Tibial artery (tissue), 4 donors: Measurements from ENCODE around the gene WDR59.
A peak's percentile ranks its signal among the peaks of the same experiment; 100 is the strongest.

Source experiments
- DNase-seq, 2 donors: peaks; one replicate each; pipeline ENCODE4 v3.0.0-alpha.2; 2019
- H3K27ac ChIP-seq, 2 donors: fragments of 200-600 bp; sonication (generic) in 1 of 2; 1 replicate in 1 of 2; 2 replicates in 1 of 2; pipeline ENCODE4 v1.5.1; 2018 to 2019; ENCODE audit warnings: mild to moderate bottlenecking in 1 of 2
- H3K27me3 ChIP-seq, 2 donors: fragments of 200-600 bp; sonication (generic) in 1 of 2; one replicate each; pipeline versions ENCODE4 v1.5.1 to v1.6.0; 2016 to 2019
- H3K36me3 ChIP-seq, 3 donors: fragments of 200-600 bp; sonication (generic) in 2 of 3; one replicate each; pipeline ENCODE4 v1.5.1; 2016 to 2019; ENCODE audit warnings: mild to moderate bottlenecking in 2 of 3
- H3K4me1 ChIP-seq, 4 donors: fragments of 200-600 bp; sonication (generic) in 2 of 4; 1 replicate in 3 of 4; 2 replicates in 1 of 4; pipeline ENCODE4 v1.5.1; 2016 to 2019
- H3K4me3 ChIP-seq, 2 donors: fragments of 200-600 bp; sonication (generic) in 1 of 2; 1 replicate in 1 of 2; 2 replicates in 1 of 2; pipeline ENCODE4 v1.5.1; 2018 to 2019; ENCODE audit warnings: mild to moderate bottlenecking in 2 of 2
- H3K9me3 ChIP-seq, 3 donors: fragments of 200-600 bp; sonication (generic) in 1 of 3; one replicate each; pipeline ENCODE4 v1.5.1; 2016 to 2019
- CTCF ChIP-seq, 2 experiments: fragments of 200-600 bp in 1 of 2; fragments of 450-650 bp in 1 of 2; IDR thresholded peaks; one replicate each; pipeline ENCODE4 v1.5.1; 2017 to 2019; ENCODE audit warnings: antibody characterized with exemption in 2 of 2, mild to moderate bottlenecking in 1 of 2, moderate library complexity in 1 of 2
- intact Hi-C: fragments of 100-400 bp; cut with DNase I; formaldehyde crosslinking; loops from one replicate; pipeline ENCODE4 v1.15.0; 2023; ENCODE audit warnings: low total_unique reads

The WDR59 gene, protein sequence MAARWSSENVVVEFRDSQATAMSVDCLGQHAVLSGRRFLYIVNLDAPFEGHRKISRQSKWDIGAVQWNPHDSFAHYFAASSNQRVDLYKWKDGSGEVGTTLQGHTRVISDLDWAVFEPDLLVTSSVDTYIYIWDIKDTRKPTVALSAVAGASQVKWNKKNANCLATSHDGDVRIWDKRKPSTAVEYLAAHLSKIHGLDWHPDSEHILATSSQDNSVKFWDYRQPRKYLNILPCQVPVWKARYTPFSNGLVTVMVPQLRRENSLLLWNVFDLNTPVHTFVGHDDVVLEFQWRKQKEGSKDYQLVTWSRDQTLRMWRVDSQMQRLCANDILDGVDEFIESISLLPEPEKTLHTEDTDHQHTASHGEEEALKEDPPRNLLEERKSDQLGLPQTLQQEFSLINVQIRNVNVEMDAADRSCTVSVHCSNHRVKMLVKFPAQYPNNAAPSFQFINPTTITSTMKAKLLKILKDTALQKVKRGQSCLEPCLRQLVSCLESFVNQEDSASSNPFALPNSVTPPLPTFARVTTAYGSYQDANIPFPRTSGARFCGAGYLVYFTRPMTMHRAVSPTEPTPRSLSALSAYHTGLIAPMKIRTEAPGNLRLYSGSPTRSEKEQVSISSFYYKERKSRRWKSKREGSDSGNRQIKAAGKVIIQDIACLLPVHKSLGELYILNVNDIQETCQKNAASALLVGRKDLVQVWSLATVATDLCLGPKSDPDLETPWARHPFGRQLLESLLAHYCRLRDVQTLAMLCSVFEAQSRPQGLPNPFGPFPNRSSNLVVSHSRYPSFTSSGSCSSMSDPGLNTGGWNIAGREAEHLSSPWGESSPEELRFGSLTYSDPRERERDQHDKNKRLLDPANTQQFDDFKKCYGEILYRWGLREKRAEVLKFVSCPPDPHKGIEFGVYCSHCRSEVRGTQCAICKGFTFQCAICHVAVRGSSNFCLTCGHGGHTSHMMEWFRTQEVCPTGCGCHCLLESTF

GRCh38 chr16:74984529-74985296 is at the start of gene WDR59:
Gene WDR59 (minus strand): TSS chr16:74985123. CDS start chr16:74985017, 106 bp downstream.
- no peaks in the 10 kb centered on the region for H3K27me3 ChIP-seq
- peaks cover 0 to 21% (median 13%) of the 10 kb centered on the region in 4 donors for H3K4me1 ChIP-seq
- no peak for TF ChIP-seq CTCF (IDR thresholded peaks at IDR 0.05)
- peak within 1 kb of the TSS; percentile 80 to 83 for H3K27ac ChIP-seq
- peak within 1 kb of the TSS; percentile 79 to 90 for H3K4me3 ChIP-seq
- intact Hi-C loops: no loop called here
- H3K9me3 ChIP-seq: no peaks in the 10 kb centered on the region
- peak; percentile 100 for DNase-seq
- no peaks in the 10 kb centered on the region for H3K36me3 ChIP-seq

- DNase-seq: no peak
- no peaks in the 10 kb centered on the region for H3K36me3 ChIP-seq
- no peaks in the 10 kb centered on the region for H3K27me3 ChIP-seq
- no peak overlapping the region for H3K4me3 ChIP-seq
- no peak overlapping the region for H3K27ac ChIP-seq
- no peaks in the 10 kb centered on the region for H3K4me1 ChIP-seq
- intact Hi-C loops: no loop called here
- peaks cover 0 to 3% (median 0%) of the 10 kb centered on the region in 3 donors for H3K9me3 ChIP-seq
- TF ChIP-seq CTCF (IDR thresholded peaks at IDR 0.05): no peak
Measured at GRCh38 chr16:75032655-75033054, 47.7 kb upstream of the WDR59 start.

DNA sequence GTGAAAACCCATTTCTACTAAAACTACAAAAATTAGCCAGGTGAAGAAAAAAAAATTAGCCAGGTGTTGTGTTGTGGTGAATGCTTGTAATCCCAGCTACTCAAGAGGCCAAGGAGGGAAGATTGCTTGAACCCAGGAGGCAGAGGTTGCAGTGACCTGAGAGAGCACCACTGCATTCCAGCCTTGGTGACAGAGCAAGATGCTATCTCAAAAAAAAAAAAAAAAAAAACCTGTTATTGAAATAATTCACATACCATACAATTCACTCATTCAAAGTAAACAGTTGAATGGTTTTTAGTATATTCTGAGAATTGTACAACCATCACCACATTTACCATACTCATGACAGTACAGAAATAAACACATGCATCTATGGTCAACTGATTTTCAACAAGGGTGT is 44.9 kb upstream of the WDR59 start:
- TF ChIP-seq CTCF (IDR thresholded peaks at IDR 0.05): no peak
- no peak for DNase-seq
- H3K4me1 ChIP-seq: peaks cover 0 to 19% (median 11%) of the 10 kb centered on the region in 4 donors

DNA sequence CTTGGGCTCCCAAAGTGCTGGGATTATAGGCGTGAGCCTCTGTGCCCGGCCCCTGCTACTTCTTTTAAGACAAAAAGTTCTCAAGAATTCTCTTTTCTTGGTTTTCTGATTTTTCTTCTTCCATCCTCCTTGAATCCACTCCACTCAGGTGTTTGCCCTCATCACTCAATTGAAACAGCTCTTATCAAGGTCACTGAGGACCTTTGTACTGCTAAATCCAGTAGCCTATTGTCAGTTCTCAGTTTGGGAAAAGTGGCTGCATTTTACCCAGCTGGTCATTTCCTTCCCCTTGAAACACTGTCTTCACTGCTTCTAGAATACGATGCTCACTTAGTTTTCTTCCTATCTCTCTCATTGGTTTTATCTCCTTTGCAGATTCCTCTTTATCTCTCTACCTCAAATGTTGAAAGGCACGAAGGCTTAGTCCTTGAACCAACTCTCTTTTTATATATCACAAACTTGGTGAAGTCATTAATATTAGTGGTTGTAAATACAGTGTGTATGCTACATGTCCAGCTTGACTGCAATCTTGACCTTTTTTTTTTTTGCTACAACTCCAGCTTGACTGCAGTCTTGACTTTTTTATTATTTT is 43.7 kb upstream of the WDR59 start:
- no peaks in the 10 kb centered on the region for H3K36me3 ChIP-seq
- no peak overlapping the region for H3K4me3 ChIP-seq
- no peak for TF ChIP-seq CTCF (IDR thresholded peaks at IDR 0.05)
- no peaks in the 10 kb centered on the region for H3K9me3 ChIP-seq
- H3K27me3 ChIP-seq: no peaks in the 10 kb centered on the region
- H3K4me1 ChIP-seq: peaks cover 0 to 22% (median 11%) of the 10 kb centered on the region in 4 donors
- intact Hi-C loops: no loop called here
- DNase-seq: no peak
- no peak overlapping the region for H3K27ac ChIP-seq

More for the DNA sequence above, 44.9 kb upstream of the WDR59 start:
- intact Hi-C loops: no loop called here
- no peak overlapping the region for H3K27ac ChIP-seq
- H3K9me3 ChIP-seq: no peaks in the 10 kb centered on the region
- H3K36me3 ChIP-seq: no peaks in the 10 kb centered on the region
- no peaks in the 10 kb centered on the region for H3K27me3 ChIP-seq
- H3K4me3 ChIP-seq: no peak overlapping the region
